Right ventricle myocardium superior (tissue), 1 donor: Measurements from ENCODE around the gene WBP1L. TPM values are rescaled to one million over a fixed set of nuclear protein-coding genes. Genes with fewer than 3 reads are reported as not detected.
"Not testable (repeated sequence)": the region's sequence is repeated elsewhere in the genome, so short reads cannot be mapped to it uniquely, and the experiment has no call there.

Experiments used
- ATAC-seq: fragments of 200-7000 bp; cut with Tn5 transposase; one replicate; pipeline ENCODE4 v1.9.1; 2020; ENCODE audit warnings: mild to moderate bottlenecking; ENCODE audit not compliant: poor library complexity
- DNase-seq: peaks from one replicate; pipeline ENCODE4 v3.0.0-alpha.2; 2020
- intact Hi-C: fragments of 100-400 bp; cut with DNase I; formaldehyde crosslinking; loops from one replicate; pipeline ENCODE4 v1.11.2; 2022
- total RNA-seq: library from RNA; stranded (reverse); fragmentation: NEBNext Ultra II Directional; extraction: Animal tissue kit (Norgen Biotek cat#: 25700); gene quantifications from one replicate; pipeline ENCODE4 v1.2.1, GENCODE V29; 2021
- donor health status: DM: no; HTN: yes; CAD: no; lungs with severe emphysema.

The WBP1L gene
- total RNA-seq, 1 donor from 2014 or later = 19.7 TPM

GRCh38 chr10:102845352-102845902 lies 101.7 kb downstream of the WBP1L start:
- ATAC-seq (no peak), DNase-seq (no peak)
- intact Hi-C loops = no loop called here

- ATAC-seq (no peak), DNase-seq (no peak)
- intact Hi-C loops = no loop called here
Measured at GRCh38 chr10:102850025-102850518, 106.3 kb downstream of the WBP1L start.

GRCh38 chr10:102853237-102853636 lies 109.5 kb downstream of the WBP1L start:
- intact Hi-C loops, DNase-seq, ATAC-seq: not testable (repeated sequence)

GRCh38 chr10:102855731-102856436 lies 112.1 kb downstream of the WBP1L start:
- ATAC-seq, DNase-seq, intact Hi-C loops: not testable (repeated sequence)

GRCh38 chr10:102856758-102857424 lies 113.1 kb downstream of the WBP1L start:
- DNase-seq = no peak
- intact Hi-C loops = no loop called here
- no peak for ATAC-seq

GRCh38 chr10:102859911-102860310 lies 116.2 kb downstream of the WBP1L start:
- peak; percentile 82 for ATAC-seq
- intact Hi-C loops = no loop called here
- no peak for DNase-seq

GRCh38 chr10:102863660-102864059 lies 119.9 kb downstream of the WBP1L start:
- ATAC-seq (no peak), DNase-seq (no peak)
- intact Hi-C loops = no loop called here

- ATAC-seq (no peak), DNase-seq (no peak)
- intact Hi-C loops = no loop called here
Measured at GRCh38 chr10:102865620-102866019, 121.9 kb downstream of the WBP1L start.

Other genes with a start within 250 kb of the WBP1L start
- gene ACTR1A, start 241.2 kb upstream of the WBP1L start, total RNA-seq = 90.6 TPM
- 7.6 TPM for gene SUFU, start 240.0 kb upstream of the WBP1L start, total RNA-seq
- gene TRIM8, start 99.5 kb upstream of the WBP1L start, total RNA-seq = 103 TPM
- 14.1 TPM for gene ARL3, start 29.6 kb upstream of the WBP1L start, total RNA-seq
- gene SFXN2, start 29.3 kb upstream of the WBP1L start, total RNA-seq = 1.7 TPM
- not detected for gene CYP17A1, start 93.5 kb downstream of the WBP1L start, total RNA-seq
- gene BORCS7, start 110.3 kb downstream of the WBP1L start, total RNA-seq = 11.1 TPM
- gene AS3MT, start 125.5 kb downstream of the WBP1L start, total RNA-seq = 16.1 TPM
- 2.6 TPM for gene CNNM2, start 174.3 kb downstream of the WBP1L start, total RNA-seq